Activated CD8-positive, alpha-beta memory T cell treated with anti-CD3 and anti-CD28 coated beads for 4 hours (primary cell): ENCODE data around the gene ANKLE1.

ENCODE experiments used
- DNase-seq, 2 donors: peaks; one replicate each; pipeline ENCODE4 v3.0.0-alpha.2; 2020; ENCODE audit warnings: low read depth in 2 of 2

Gene ANKLE1

DNA sequence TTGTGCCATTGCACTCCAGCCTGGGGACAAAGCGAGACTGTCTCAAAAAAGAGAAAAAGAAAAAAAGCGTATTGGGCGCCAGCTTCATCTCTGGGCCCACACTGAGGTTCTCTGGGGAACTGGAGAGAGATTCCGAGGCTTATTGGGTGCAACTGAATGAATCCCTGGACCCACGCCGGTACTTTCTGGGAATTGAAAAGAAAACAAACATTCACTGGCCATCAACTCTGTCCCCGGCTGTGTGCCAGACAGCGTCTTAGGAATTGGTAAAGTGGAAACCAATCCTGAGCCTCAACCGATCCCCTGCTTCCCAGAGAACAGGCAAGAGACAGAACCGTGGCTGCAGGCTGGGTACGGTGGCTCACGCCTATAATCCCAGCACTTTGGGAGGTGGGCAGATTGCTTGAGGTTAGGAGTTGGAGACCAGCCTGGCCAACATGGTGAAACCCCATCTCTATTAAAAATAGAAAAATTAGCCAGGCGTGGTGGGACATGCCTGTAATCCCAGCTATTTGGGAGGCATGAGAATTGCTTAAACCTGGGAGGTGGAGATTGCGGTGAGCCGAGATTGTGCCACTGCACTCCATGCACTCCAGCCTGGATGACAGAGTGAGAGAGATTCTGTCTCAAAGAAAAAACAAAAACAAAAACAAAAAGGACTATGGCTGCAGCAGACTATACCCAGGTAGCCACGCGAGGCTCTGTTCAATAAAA, 44.3 kb downstream of the ANKLE1 start:
- no peak for DNase-seq

DNA sequence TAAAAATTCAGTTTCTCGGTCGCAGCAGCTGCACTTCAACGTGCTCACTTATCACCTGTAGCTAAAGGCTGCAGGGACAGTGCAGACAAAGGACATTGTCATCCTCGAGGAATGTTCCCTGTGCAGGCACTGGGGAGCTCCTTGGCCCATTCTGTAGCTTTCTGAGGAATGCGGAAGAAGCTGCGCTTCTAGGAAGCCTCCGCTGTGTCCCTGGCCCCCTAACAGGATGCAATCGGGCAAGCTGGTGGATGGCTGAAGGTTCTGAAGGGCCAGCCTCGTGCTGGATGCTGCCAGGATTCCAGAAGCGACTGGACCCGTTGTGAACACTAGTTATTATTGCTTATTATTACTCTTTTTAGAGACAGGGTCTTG, 44.9 kb downstream of the ANKLE1 start:
- no peak for DNase-seq

DNA sequence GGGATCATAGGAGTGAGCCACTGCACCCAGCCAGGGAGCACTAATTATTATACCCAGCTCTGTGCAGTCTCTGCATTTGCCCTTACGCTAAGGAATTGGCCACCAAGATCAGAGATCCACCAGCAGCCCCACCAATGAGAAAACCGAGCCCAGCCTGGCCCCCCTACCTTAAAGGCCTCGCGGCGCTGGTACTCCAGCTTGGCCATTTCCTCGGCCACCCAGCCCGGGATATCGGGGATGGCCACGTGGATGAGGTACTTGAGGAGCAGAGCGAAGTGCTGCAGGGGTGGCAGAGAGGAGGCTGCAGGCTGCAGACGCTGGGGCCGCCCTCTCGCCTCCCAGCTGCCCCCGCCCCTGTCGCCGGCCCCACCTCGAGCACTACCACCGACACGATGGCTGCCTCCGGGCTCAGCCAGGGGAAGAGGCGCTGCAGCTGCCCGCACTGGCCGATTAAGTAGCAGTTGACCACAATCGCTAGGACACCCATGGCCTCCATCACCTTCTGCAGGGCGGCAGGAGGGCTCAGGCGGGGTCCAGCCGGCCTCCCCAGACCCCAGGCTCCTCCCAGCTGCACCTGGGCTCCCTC, 45.5 kb downstream of the ANKLE1 start:
- no peak for DNase-seq

DNA sequence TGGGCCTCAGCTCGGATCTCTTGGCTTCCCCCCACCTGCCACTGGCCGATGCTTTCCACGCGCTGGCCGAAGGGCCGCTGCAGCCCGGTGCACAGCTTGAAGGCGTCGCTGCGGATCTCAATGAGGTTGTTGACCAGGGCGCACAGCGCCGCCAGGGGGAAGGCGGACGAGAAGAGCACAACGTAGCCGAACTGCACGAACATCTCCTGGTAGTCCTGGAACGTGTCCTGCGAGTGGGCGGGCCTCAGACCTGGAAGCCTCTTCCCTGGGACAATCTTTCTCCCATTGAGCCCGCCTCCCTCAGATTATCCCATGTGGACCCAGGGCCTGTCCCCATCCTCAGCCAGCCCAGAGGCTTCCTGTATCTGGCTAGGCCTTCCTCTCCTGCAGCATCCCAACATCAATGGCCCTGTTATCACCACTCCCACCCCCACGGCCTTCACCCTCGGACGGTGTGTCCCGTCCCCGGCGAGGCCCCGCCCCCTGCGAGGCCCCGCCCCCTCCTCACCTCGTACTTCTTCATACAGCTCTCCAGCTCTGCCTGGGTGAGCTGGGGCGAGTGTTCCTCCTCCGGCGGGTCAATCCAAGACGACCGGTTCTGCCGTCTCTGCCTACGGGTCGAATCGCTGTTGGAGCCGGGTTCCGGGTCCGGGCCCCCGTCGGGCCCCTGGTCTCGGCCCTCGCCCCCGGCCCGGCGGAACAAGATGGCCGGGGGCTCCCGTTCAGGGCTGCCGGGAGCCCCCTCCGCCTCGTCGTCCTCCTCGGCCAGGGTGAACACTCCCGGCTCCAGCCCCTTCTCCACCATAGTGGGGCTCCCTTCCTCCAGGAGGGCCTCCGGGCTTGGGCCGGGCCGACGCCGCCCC, 46.2 kb downstream of the ANKLE1 start:
- no peak for DNase-seq

DNA sequence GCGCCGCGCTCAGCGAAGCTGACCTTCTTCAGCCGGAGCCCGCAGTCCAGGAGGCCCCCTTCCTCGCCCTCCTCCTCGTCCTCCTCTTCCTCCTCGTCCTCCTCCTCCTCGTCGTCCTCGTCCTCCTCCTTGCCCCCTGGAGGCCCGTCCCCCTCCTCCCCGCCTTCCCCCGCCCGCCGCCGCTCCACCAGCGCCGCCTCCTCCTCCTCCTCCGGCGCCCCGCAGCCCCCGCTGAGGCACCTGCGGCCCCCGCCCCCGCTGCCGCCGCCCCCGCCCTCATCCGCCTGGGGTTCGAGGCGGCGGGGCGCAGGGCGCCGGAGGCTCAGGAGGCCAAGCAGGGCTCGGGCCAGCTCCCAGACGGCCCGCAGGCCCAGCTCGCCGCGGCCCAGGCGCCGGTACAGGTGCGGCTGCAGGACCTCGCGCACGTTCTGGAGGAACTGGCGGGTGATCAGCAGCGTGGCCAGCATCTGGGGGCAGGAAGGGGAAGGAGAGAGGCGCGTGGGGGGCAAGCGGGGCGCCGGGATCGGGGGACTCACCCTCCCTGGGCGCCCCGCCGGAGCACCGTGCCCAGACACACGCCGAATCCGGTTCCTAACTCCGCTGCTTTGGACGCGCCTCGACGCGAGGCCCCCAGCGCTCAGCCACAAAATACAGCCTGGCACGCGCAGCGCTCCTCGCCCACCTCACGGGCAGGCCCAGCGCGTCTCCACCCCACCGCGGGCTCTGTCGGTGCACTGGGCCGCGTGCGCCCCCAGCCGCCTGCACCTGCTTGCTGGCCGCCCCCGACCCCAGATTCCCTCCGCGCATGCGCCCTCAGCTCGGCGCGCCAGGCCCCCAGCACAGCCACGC, 47.0 kb downstream of the ANKLE1 start:
- DNase-seq, result no peak

DNA sequence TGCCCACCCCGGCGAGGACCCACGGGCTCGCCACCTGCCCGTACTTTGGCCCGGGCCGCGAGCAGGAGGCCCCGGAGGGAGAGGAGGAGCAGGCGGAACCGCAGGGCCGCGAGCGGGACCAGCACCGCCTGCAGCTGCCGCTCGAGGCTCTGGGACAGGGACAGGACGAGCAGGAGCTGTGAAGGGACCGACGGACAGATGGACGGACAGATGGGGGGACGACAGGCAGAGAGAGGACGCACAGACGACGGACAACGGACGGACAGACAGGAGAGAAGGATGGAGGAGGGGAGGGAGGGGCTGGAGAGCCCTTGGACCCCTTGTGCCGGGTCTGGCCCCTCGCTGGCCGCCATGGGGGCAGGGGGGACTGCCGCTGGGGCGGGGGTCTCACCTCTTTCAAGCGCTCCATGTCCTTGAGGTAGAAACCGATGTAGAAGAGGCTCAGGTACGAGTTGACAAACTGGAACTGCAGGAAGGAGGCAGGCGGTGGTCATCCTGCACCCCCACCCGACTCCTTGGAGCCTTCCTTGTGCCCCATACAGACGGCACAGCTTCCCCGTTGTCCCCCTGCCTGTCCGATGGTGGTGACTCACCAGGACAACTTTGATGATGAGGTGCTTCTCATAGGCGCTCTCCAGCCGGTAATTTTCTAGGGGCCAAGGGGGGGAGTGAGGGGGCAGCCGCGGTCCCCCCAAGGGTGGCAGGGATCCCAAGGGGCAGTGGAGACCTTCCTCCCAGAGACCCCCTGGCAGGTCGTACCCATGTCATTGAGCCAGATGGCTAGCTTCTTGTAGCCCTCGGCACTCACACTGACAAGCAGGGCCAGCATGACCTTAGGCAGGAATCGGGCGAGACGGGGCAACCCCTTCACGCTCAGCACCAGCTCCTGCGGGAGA, 47.9 kb downstream of the ANKLE1 start:
- DNase-seq, result no peak

DNA sequence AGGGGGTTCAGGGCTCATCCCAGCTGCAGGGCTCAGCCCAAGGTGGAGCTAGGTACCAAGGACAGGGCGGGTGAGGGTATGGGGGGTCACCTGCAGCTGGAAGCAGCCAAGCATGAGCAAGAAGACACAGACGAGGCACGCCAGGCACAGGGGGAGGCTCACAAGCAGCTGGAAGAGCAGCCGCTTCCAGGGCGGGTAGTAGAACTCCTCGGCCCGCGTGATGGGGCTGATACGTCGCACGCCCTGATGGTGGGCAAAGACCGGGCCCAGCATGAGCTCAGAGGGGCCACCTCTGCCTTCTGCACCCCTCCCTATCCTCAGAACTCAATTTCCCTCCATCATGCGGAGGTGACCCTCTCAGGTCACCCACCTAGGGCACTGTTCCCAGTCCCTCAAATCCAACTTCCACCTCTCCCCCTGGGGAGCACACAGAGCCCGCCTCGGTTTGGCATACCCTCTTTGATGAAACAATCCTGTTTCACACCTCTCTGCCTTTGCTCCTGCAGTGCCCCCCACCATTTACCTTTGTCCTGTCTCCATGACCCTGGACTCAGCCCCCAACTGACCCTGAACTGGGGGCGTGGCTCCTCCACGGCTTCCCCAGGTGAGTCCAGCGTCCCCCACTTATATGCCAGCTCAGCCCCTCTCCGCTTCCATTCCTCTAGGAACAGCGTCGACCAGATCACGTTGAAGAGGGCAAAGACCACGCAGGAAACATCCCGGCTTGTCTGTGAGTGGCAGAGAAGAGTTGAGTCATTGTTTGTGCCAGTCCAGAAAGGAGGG, 48.8 kb downstream of the ANKLE1 start:
- DNase-seq, result no peak

DNA sequence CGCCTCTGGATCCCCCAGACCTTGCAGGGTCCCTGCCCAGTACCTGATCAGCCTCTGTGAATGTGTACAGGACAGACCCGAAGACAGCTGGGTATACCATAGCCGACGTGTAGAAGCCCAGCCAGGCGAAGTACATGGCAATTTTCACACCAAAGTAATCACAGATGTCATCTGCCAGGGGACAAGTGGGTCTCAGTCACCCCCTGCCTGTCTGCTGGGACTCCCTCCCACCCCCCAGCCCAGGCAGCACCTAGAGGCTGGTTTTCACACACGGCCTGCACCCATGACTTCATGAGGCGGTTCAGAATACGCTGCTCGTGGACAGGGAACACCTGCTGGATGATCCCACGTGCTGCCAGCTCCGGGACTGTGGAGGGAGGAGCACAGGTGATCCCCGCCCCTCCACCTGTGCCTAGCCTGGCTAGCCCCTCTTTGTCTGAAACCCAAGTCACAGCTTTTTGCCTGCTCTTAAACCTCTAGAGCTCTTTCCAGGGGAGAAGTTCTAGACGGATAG, 49.4 kb downstream of the ANKLE1 start:
- DNase-seq, result no peak

DNA sequence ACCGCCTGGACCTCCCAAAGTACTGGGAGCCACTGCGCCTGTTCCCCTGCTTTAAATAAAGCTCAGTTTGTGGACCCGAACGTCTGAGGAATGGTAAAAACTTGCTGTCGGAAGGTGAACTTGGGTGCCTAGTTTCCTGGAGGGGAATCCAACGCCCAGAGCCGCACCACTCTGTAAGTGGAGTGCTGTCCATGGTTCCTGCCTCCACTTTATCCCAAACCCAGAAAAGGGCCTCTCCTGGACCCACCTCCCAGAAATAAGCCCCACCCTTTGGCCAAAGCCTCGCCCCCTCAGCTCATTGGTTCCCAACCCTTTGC, 50.6 kb downstream of the ANKLE1 start:
- DNase-seq, result no peak

DNA sequence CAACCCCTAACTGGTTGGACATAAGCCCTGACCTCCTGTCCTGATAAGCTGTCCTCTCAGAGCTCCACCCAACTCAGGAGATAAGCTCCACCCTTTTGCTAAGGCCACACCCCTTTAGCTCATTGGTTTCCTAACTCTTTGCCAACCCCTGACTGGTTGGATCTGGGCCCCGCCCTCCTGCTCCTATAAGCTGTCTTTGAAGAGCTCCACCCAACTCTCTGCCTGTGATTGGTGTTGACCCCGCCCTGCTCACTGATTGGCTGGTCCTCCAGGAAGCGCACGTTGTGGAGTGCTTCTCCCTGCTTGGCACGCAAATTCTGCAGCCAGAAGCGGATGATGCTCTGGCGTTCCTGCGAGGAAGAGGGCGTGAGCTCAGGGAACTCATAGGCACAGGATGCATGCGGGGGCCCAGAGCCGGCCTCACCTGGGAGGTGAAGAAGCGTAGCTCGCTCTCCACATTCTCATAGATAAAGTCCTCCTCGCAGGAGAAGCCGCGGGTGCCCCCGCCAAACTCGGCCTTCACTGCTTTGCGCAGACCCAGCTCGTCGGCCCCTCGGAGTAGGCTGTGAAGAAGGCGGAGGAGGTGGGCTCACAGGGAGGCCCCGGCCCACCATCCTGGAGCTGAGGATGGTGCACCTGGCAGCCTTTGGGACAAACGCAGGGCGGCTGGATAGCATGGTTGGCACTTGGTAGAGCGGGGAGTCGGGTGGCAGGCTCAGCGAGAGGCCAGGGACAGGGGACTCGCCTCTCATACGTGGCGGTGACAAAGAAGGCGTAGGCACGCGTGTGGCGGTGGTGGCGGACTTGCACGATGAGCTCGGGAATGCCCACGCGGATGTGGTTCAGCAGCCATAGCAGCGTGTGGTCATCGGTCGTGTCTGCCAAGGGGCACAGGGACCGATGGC, 51.2 kb downstream of the ANKLE1 start:
- DNase-seq, result no peak

DNA sequence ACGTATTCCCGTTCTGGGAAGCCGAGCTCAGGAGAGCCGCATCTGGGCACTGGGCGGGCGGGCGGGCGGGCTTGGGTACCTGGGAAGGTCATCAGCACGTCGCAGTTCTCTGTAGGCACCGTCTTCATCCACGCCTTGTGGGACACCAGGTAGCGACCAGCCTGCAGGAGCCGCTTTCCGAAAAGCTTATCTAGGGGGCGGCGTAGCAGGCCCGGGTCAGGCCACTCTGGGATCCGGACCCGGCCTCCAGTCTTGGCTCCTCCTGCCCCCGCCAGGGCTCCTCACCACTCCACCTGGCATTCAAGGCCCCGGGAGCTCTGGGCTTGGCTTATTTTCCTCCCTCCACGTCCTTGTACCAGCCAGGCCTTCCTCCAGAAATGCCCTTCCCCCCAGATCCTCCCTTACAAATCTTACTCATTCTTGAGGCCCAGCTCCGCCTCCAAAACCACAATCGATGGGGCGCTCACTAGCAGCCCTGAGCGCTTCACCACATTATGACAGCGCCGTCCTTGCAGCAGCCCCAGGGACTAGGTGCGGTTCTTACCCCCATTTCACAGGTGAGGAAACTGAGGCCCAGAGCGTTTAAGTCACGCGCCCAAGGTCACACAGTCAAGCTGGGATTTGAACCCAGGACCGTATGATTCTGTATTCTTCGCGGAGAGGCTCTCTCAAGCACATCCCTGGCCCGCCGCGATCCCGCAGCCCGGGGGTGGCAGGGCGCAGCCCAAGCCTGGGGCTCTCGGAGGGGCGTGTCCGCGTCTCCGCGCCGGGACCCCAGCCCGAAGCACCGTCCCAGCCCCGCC, 52.1 kb downstream of the ANKLE1 start:
- DNase-seq, result peak; percentile 52 to 75

DNA sequence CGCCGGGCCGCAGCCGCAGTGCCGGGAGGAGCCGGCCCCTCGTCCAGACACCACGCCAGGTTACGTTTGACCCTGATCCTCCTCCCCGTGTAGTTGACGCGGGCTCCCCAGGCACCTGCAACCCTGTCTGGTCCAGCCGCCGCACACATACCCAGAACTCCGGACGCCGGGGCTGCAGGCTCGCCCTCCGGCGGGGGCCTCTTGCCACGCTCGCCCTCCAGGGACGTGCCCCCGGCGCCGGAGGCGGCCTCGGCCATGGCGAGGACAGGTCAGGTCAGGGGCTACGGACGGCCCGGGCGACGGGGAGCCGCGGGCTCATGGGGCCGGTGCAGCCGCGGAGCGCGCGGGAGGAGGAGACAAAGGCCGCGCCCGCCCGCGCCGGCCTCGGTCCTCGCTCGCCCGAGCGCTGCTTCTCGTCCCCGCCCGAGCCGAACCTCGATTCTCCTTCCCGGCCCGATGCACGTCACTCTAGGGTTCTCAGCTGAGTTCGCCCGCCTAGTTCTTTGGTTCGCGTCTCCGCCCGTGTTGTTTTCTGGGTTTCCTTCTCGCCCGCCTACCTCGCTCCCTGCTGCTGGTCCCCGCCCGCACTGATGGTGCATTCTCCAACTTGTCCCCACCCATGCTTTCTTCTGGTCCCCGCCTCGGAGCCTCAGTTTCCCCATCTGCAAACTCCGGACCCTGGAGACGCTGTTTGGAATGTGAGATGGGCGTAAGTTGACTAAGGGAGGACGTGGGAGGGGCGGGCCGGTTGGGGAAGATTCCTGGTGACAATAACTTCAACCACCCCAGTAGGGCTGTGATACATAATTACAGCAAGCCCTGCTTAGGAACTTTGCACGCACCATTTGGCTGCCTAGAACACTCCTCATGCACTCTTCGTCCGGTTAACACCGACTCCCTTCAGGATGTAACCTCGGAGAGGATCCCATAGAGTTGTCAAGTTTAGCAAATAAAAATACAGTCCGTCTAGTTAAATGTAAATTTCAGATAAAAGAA, 53.0 kb downstream of the ANKLE1 start, which contains the start of gene ANO8:
Gene ANO8 (minus strand): TSS at position 442 of the 996 bp plus-strand sequence. CDS start 185 bp downstream, at position 257.
- DNase-seq, result peak; percentile 88 to 89

DNA sequence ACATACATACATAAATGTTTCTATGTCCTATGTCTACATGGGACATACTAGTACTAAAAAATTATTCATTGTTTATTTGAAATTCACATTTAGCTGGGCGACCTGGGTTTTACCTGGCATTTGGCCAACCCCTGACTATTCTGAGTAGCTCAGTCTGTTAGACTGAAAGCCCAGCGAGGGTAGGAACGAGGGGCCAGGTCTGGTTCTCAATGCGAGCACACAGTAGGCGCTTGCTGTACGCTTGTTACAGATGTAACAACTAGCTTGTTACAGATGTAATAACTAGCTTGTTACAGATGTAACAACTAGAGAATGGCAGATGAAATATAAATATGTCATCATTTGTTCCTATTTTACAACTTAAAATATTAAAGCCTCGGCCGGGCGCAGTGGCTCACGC, 53.9 kb downstream of the ANKLE1 start:
- DNase-seq, result no peak
